IMR-90 (cell line): ENCODE data around the gene GOLGA3.

Experiments
- CEBPB ChIP-seq: IDR thresholded peaks from 2 replicates; pipeline ENCODE4 v1.6.1; 2012; ENCODE audit warnings: low read depth, low read length, improper control_type of control experiment
- FOS ChIP-seq: fragments of 150-350 bp; IDR thresholded peaks from 2 replicates; pipeline ENCODE4 v1.6.1; 2016; ENCODE audit warnings: low read depth, low read length
- NFE2L2 ChIP-seq: fragments of 150-350 bp; IDR thresholded peaks from 2 replicates; pipeline ENCODE4 v1.6.1; 2016; ENCODE audit warnings: low read depth, mild to moderate bottlenecking, low read length
- POLR2A ChIP-seq: IDR thresholded peaks from 2 replicates; pipeline ENCODE4 v1.6.1; 2012; ENCODE audit warnings: mild to moderate bottlenecking, low read depth, low read length
- RAD21 ChIP-seq: IDR thresholded peaks from 2 replicates; pipeline ENCODE4 v1.6.1; 2012; ENCODE audit warnings: low read length, improper control_type of control experiment
- RFX5 ChIP-seq: IDR thresholded peaks from 2 replicates; pipeline ENCODE4 v1.8.0; 2012; ENCODE audit warnings: low read depth, mild to moderate bottlenecking, low read length, moderate library complexity
- SMC3 ChIP-seq: fragments of 150-350 bp; IDR thresholded peaks from 2 replicates; pipeline ENCODE4 v1.6.1; 2016; ENCODE audit warnings: low read depth, mild to moderate bottlenecking, antibody characterized with exemption, low read length, moderate library complexity
- TF ChIP-seq, protein P1 (sequence below): conservative IDR thresholded peaks from 2 replicates; pipeline ENCODE4 v1.5.1; 2012; ENCODE audit warnings: mild to moderate bottlenecking, low read depth, low read length, improper control_type of control experiment

DNA sequence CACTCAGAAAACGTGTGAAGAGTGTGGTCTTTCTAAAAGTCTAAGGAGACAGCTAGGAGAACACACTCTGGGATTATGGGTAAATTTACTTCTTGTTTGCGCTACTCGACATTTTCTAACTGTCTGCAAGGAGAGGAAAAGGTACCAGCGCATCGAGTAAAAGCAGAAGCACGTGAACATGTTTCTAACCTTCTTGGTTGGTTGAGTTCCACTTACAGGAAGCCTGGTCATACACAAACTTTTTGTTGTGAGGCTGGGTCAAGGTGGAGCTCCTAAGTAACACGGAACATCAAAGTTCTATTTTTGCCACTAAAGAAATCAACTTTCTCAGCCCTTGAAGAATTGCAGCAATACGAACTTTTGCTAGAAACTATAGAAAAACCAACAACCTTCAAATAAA lies 87.0 kb downstream of the GOLGA3 start:
- TF ChIP-seq, protein P1, sequence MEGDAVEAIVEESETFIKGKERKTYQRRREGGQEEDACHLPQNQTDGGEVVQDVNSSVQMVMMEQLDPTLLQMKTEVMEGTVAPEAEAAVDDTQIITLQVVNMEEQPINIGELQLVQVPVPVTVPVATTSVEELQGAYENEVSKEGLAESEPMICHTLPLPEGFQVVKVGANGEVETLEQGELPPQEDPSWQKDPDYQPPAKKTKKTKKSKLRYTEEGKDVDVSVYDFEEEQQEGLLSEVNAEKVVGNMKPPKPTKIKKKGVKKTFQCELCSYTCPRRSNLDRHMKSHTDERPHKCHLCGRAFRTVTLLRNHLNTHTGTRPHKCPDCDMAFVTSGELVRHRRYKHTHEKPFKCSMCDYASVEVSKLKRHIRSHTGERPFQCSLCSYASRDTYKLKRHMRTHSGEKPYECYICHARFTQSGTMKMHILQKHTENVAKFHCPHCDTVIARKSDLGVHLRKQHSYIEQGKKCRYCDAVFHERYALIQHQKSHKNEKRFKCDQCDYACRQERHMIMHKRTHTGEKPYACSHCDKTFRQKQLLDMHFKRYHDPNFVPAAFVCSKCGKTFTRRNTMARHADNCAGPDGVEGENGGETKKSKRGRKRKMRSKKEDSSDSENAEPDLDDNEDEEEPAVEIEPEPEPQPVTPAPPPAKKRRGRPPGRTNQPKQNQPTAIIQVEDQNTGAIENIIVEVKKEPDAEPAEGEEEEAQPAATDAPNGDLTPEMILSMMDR = no peak
- TF ChIP-seq SMC3 (no peak), POLR2A (no peak), RAD21 (no peak), NFE2L2 (no peak), FOS (no peak), RFX5 (no peak), CEBPB (no peak)
